GM21381 (cell line): ENCODE results near the gene MUS81.
"Not testable (repeated sequence)": the region's sequence is repeated elsewhere in the genome, so short reads cannot be mapped to it uniquely, and the experiment has no call there.

Experiments used
- ATAC-seq: cut with Tn5 transposase; IDR thresholded peaks from one replicate; pipeline ENCODE4 v1.9.1; 2021; ENCODE audit warnings: mild to moderate bottlenecking, moderate library complexity; ENCODE audit not compliant: unreplicated experiment

Gene MUS81

GRCh38 chr11:65890324-65891218 lies 30.3 kb downstream of the MUS81 start, which contains the start of gene CCDC85B:
TSS of gene CCDC85B (plus strand) at chr11:65890673. CDS start at chr11:65890784, 111 bp downstream.
- peak; percentile 49 for ATAC-seq

GRCh38 chr11:65891219-65892136 lies 31.2 kb downstream of the MUS81 start:
- ATAC-seq = no peak

GRCh38 chr11:65892137-65892540 lies 31.9 kb downstream of the MUS81 start:
- ATAC-seq = not testable (repeated sequence)

- no peak for ATAC-seq
These were observed 32.6 kb downstream of the MUS81 start for GRCh38 chr11:65892661-65893317.

GRCh38 chr11:65894034-65894591 lies 33.9 kb downstream of the MUS81 start:
- no peak for ATAC-seq

- ATAC-seq = no peak
These were observed 35.3 kb downstream of the MUS81 start for GRCh38 chr11:65895482-65895981.

GRCh38 chr11:65896034-65896999 lies 36.1 kb downstream of the MUS81 start:
- ATAC-seq = no peak

GRCh38 chr11:65897020-65897471 lies 36.8 kb downstream of the MUS81 start:
- ATAC-seq = no peak

GRCh38 chr11:65898656-65899355 lies 38.6 kb downstream of the MUS81 start:
- no peak for ATAC-seq

- no peak for ATAC-seq
These were observed 39.3 kb downstream of the MUS81 start for GRCh38 chr11:65899356-65900124.

GRCh38 chr11:65900125-65900898 lies 40.1 kb downstream of the MUS81 start, which contains the start of gene FOSL1:
TSS of gene FOSL1 (minus strand) at chr11:65900388. CDS start at chr11:65900339, 49 bp downstream.
- peak; percentile 73 for ATAC-seq

GRCh38 chr11:65900899-65901180 lies 40.6 kb downstream of the MUS81 start:
- ATAC-seq = no peak

- ATAC-seq = no peak
These were observed 42.8 kb downstream of the MUS81 start for GRCh38 chr11:65903068-65903481.

GRCh38 chr11:65903715-65904114 lies 43.5 kb downstream of the MUS81 start:
- ATAC-seq = no peak

- ATAC-seq = no peak
These were observed 46.4 kb downstream of the MUS81 start for GRCh38 chr11:65906602-65907001.

- ATAC-seq = no peak
These were observed 47.6 kb downstream of the MUS81 start for GRCh38 chr11:65907878-65908277.
